Stimulated activated CD8-positive, alpha-beta memory T cell treated with anti-CD3 and anti-CD28 coated beads, Interleukin-15, amount 100 ng/mL, for 4 hours (primary cell): Measurements from ENCODE around the gene GALNT10.

Source experiments
- DNase-seq, 2 donors: peaks; one replicate each; pipeline ENCODE4 v3.0.0-alpha.2; 2020; ENCODE audit warnings: low read depth in 2 of 2

GALNT10 gene

DNA sequence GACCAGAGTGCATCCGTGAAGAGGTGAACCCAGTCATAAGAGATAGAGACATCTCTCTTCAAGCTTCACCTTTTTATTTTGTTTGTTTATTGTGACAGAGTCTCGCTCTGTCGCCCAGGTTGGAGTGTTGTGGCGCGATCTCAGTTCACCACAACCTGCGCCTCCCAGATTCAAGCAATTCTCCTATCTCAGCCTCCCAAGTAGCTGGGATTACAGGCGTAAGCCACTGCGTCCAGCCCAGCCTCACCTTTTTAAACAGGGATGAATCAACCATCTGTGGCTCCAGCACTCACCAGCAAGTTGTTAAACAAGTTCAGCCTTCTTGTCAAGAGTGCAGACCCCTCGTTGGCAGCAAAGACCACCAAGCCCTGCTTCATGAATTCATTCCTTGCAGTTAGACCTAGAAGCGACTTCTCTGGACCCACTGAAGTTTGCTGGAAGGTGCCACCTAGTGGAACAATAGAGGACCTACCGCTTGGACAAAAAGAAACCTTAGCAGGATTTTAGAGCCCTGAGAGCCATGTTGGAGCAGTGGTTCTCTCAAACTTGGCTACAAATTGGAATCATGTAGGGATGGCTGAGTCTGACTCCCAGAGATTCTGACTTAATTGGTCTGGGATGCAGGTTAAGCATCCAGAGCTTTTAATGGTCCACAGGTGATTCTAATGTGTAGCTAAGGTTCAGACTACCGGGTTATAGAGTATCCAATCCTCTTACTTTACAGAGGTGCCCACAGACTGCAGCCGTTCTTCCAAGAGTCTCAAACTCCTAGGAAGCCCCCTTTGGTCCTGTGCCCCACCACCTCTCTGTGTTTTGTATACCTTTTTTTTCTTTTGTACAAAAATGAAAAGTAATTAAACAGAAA lies 10.5 kb upstream of the GALNT10 start:
- peak in 1 of 2 donors; percentile 19 for DNase-seq

- DNase-seq = no peak
These were observed 9.4 kb upstream of the GALNT10 start for GRCh38 chr5:154181161-154181560.

DNA sequence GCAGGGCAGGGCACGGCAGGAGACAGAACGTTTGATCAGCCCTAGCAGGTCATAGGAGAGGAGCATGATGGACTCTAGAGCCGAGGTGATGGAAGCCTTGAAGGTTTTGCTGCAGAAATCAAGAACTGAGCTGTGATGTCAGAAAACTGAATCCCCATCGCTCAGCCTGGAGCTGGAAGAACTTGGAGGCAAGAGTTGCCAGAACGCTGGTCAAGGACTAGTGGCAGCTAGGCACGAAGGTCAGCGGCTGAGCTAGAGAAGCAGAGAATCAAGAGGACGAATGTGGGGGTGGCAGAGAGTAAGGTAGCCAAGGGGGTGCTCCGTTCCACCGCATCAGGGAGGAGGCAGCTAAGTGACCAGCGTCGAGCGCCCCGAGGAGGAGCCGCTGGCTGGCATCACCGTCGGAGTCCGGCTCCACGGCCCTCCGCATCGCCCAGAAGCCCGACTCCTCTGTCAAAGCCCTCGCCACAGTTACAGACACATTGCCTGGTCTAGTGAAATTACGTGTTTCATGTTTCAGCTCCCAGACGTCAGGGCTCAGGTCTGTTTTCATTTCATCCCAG lies 1.2 kb upstream of the GALNT10 start:
- DNase-seq = no peak

- peak; percentile 45 to 67 for DNase-seq
These were observed 526 bp upstream of the GALNT10 start for GRCh38 chr5:154189819-154190594.

- no peak for DNase-seq
These were observed 1.1 kb downstream of the GALNT10 start for GRCh38 chr5:154191467-154192261.

GRCh38 chr5:154193283-154193682 lies 2.8 kb downstream of the GALNT10 start:
- no peak for DNase-seq

GRCh38 chr5:154193701-154194121 lies 3.2 kb downstream of the GALNT10 start:
- no peak for DNase-seq

- no peak for DNase-seq
These were observed 4.1 kb downstream of the GALNT10 start for GRCh38 chr5:154194345-154195329.

GRCh38 chr5:154196281-154196680 lies 5.7 kb downstream of the GALNT10 start:
- DNase-seq = no peak

- no peak for DNase-seq
These were observed 6.6 kb downstream of the GALNT10 start for GRCh38 chr5:154196955-154197652.

DNA sequence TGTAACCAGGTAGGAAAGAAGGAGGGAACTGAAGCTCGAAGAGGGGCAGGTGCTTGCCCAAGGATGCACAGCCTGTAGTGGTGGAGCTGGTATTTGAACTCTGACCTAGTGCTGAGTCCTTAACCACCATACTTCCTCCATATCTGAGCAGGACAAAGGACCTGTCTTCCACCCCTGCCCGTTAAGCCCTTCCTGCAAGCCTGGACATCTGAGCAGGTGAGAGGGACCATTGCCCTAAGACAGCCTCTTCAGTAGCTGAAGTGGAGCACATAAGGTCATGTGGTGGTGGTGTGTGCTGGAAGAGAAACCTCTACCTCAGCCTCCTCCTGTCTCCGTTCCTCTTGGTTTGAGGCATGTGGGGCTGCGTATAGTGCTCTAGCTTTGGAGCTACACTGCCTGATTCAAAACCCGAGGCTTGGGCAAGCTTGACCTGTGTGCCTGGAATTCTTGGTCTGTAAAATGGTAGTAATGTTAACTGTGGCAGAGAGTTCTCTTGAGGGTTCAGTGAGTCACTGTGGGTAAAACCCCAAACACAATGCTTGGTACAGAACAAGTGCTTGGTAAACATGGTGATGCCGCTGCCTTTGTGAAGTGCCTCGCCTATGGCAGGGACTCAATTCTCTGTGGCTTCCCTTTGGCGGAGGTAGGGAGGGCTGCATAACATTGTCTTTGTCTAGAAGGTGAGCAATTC lies 7.4 kb downstream of the GALNT10 start:
- peak in 1 of 2 donors; percentile 45 for DNase-seq

GRCh38 chr5:154198611-154199230 lies 8.2 kb downstream of the GALNT10 start:
- no peak for DNase-seq

DNA sequence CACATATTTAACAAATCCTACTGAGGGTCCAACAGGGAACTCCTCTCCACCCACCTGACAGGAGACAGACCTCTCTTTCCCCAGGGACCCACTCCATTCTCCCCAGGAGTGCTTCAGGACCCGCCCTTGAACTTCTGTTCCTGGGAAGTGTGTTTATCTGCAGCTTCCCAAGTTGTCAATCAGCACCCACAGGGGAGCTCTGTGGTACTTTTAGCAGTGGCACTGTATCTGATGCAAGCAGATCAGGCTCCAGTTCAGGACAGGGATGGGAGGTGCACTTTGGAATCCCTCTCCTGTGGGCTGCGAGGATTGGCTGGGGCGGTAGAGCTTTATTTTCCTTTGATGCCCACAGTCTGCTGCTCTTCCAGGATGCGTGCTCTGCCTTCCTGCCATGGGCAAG lies 8.7 kb downstream of the GALNT10 start:
- DNase-seq = no peak

- DNase-seq = no peak
These were observed 9.2 kb downstream of the GALNT10 start for GRCh38 chr5:154199671-154200220.

GRCh38 chr5:154200221-154200620 lies 9.7 kb downstream of the GALNT10 start:
- DNase-seq = no peak

GRCh38 chr5:154201108-154201769 lies 10.7 kb downstream of the GALNT10 start:
- no peak for DNase-seq

DNA sequence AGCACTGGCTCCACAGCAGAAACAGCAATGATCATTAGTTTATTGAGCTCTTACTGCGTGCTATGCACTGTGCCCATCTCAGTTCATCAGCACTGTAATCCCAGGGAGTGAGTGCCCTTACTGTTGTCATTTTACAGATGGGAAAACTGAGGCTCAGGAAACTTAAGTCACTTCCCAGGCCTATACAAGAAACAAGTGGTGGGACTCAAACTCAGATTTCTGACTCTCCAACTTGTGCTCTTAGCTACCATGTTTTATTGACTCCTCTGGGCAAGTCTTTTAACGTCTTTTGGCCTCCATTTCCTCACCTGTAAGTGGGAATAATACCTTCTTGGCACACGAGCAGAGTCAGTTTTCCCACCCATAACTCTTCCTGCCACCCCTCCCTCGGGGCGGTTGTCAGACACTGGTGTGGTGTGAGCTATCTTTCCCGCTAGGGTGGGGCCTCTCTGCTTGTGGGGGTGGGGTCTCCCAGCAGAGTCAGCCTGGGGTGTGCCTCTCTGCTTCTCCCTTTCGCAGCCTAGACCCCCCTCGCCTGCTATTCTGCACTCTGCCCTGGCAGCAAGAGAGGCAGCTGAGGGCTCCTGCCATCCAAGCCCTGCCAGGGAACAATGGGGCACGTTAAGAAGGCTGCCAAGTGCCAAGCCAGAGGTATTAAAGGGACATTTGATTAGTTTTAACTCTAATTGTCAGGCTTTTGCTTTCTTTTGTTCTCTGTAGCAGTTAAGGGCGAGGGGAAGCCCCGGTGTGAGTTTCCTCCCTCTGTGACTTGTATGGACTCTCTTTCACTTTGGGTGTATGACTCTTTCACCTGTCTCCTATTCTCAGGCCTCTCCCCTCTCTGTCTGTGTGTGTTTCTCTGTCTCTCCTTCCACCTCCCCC lies 12.1 kb downstream of the GALNT10 start:
- DNase-seq = no peak
